ENCODE results near the gene PCDH1.

DNA sequence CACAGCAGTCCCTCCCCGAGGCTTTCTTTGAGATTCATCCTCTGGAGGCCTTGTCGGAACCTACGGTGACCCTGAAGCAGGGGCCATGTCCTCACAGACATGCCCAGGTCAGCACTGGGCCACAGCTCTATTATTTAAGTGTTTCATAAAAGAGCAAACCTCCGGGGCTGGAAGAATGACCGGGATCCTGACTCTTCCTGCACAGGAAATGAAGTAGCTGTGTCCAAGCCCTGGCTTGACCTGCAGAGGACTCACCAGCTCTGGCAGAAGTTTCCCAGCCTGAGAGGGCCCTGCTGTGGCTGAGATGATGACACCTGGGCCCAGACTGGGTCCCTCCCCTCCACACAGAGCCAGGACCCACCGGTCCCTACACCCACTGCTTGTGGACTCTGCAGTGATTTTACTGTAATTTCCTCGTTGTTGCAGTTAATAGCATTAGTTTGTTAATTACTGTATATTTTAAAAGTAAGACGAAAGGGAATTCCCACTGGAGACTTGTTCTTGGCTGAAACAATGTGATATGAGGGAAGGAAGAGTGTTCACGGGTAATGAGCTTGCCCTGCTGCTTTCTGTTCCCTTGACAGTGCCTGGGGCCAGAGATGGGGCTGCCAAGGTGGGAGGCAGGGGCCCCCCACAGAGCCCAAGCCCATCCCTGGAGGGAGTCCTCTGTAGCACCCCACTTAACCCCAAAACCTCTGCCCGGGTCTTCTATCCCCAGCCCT lies 72.2 kb downstream of the PCDH1 start:
- TF ChIP-seq, protein P1, sequence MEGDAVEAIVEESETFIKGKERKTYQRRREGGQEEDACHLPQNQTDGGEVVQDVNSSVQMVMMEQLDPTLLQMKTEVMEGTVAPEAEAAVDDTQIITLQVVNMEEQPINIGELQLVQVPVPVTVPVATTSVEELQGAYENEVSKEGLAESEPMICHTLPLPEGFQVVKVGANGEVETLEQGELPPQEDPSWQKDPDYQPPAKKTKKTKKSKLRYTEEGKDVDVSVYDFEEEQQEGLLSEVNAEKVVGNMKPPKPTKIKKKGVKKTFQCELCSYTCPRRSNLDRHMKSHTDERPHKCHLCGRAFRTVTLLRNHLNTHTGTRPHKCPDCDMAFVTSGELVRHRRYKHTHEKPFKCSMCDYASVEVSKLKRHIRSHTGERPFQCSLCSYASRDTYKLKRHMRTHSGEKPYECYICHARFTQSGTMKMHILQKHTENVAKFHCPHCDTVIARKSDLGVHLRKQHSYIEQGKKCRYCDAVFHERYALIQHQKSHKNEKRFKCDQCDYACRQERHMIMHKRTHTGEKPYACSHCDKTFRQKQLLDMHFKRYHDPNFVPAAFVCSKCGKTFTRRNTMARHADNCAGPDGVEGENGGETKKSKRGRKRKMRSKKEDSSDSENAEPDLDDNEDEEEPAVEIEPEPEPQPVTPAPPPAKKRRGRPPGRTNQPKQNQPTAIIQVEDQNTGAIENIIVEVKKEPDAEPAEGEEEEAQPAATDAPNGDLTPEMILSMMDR (conservative IDR thresholded peaks at IDR 0.05; ENCODE audit: low read depth, low read length), result no peak
- TF ChIP-seq EZH2 (IDR thresholded peaks at IDR 0.05; ENCODE audit: borderline replicate concordance, low read depth, low read length, poor library complexity, severe bottlenecking), result no peak

All from A673 (cell line).